Measurements from ENCODE around the gene GH1.
"Not testable (repeated sequence)": the region's sequence is repeated elsewhere in the genome, so short reads cannot be mapped to it uniquely, and the experiment has no call there.

DNA sequence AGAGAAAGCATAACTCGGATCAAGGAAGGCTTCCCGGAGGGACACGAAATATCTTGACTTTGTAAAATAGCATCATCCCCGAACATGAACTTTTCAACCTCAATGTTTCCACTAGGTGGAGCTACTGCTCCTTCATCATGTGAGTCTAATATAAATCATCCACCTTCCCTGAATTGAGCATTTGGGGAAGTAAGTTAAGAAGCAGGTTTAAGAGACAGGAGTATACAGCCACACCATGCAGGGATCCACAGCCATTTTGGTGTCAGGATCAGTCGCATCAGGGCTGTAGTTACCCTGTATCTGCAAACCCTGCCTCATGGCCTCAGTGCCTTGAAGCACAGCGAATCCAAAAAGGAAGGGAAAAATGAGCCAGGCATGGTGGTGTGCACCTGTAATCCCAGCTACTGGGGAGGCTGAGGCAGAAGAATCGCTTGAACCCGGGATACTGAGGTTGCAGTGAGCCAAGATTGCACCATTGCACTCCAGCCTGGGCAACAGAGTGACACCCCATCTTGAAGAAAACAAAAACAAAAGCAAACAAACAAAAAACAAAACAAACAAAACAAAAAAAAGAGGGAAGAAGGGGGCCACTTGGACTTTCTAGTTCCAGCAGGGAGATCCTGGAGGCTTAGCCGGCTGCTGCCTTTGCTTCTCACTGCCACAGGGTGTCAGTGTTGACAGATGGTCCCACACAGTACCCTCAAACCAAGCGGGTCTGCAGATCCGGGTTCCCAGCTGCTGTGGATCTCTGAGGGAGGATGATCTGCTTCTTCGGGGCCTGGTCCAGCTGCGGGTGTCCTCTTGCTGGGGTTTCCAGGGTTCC, 29.4 kb downstream of the GH1 start:
- not testable (repeated sequence) for TF ChIP-seq YY1 (IDR thresholded peaks at IDR 0.05; ENCODE audit: insufficient read depth, insufficient read length); ZNF274 (IDR thresholded peaks at IDR 0.05; ENCODE audit: low read depth, low read length); SUZ12 (IDR thresholded peaks at IDR 0.05; ENCODE audit: extremely low read depth, insufficient read depth, insufficient read length)
